Urothelium cell line (cell line): ENCODE measurements around the gene CACNA1B.

Source experiments
- DNase-seq: peaks from one replicate; pipeline ENCODE4 v3.0.0; 2011; ENCODE audit warnings: low spot score, mixed read lengths
- FAIRE-seq: peaks from 2 replicates; lab custom pipeline; 2011; peaks lifted over from hg19 to GRCh38; lab: Jason Lieb, UNC

The CACNA1B gene

GRCh38 chr9:138024831-138025291, 147.3 kb downstream of the CACNA1B start:
- FAIRE-seq (no peak), DNase-seq (no peak)

GRCh38 chr9:138025417-138025816, 147.8 kb downstream of the CACNA1B start:
- DNase-seq = no peak
- FAIRE-seq = no peak

GRCh38 chr9:138025908-138026307, 148.3 kb downstream of the CACNA1B start:
- DNase-seq (no peak), FAIRE-seq (no peak)

DNA sequence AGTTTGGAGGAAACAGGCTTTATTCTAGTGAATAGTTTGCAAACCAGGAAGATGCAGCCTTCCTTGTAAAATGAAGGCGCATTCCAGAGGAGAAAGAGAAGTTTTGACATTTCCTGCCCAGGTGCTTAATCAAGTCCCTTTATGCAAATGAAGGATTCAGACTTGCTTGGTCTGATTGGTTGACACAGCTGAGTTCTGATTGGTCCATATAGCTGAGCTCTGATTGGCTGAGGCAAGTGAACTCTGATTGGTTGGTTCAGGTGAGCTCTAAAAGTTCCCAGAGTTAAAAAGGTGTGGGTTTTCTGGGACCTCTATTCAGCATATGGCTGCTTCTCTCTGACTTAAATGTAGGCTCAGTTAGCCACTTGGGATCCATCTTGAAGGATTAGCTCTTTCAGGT, 151.0 kb downstream of the CACNA1B start:
- no peak for DNase-seq
- no peak for FAIRE-seq

- FAIRE-seq = no peak
- DNase-seq = no peak
These were observed 153.6 kb downstream of the CACNA1B start for GRCh38 chr9:138031186-138031585.

- no peak for FAIRE-seq
- no peak for DNase-seq
These were observed 156.4 kb downstream of the CACNA1B start for GRCh38 chr9:138033950-138034349.

GRCh38 chr9:138037140-138037539, 159.6 kb downstream of the CACNA1B start:
- no peak for DNase-seq
- FAIRE-seq = no peak

DNA sequence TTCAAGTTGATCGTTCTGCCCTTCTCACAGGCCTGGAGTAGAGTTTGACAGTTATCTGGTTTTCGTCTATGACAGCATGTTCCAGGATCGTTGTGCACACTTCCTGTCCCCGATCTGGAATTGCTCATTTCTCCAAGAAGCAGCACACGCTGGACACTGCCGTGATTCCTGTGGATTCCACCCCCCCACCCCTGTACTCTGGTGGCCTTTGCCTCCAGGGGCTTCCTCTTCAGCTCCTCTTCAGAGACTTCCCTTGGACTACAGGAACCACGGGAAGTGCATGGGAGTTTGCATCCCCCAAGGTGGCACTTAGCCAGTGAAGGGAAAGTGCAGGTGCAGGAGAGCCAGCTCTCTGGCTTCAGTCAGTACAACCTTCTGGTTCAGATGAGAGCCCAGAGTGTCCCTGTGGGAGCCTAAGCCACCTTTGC, 160.7 kb downstream of the CACNA1B start:
- FAIRE-seq = no peak
- no peak for DNase-seq

DNA sequence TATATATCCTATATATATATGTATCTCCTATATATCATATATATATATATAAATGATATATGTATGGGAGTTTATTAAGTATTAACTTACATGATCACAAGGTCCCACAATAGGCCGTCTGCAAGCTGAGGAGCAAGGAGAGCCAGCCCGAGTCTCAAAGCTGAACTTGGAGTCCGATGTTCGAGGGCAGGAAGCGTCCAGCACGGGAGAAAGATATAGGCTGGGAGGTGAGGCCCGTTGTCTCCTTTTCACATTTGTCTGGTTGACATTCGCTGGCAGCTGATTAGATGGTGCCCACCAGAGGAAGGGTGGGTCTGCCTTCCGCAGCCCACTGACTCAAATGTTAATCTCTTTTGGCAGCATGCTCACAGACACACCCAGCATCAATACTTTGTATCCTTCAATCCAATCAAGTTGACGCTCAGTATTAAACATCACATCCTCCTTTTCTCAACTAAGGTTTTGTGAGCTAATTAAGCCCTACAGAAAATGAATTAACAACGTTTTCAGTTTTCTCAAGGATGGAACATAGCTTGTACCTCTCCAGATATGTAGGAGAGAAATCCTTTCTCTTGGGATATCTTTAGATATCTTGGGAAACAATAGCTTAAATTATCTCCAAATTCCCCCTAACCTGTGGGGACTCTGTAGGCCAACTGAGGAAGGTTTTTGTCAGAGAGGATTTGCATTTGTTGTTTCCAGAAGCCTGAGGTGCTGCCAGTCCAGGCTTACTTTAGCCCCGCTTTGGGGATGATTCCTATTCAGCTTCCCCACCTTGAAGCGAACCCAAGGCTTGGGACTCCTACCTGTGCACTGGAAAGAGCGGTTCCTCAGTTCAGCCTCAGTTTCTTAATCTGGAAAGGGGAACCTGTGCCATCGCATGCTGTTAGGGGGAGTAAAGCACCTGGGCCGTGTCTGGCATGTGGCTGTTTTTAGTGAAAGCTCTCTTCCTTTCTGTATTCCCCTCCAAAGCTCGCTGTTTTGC, 163.2 kb downstream of the CACNA1B start:
- DNase-seq (no peak), FAIRE-seq (no peak)

DNA sequence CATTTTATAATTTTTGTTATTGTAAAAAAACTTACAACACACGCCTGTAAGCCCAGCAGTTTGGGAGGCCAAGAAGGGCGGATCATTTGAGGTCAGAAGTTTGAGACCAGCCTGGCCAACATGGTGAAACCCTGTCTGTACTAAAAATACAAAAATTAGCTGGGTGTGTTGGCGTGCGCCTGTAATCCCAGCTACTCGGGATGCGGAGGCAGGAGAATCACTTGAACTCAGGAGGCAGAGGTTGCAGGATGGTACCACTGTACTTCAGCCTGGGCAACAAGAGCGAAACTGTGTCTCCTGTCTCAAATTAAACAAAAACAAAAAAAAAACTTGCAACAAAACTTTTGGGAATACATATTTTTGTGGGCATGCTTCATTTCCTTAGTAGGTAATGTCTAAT, 164.6 kb downstream of the CACNA1B start:
- DNase-seq (no peak), FAIRE-seq (no peak)

GRCh38 chr9:138042640-138043039, 165.1 kb downstream of the CACNA1B start:
- no peak for FAIRE-seq
- DNase-seq = no peak

DNA sequence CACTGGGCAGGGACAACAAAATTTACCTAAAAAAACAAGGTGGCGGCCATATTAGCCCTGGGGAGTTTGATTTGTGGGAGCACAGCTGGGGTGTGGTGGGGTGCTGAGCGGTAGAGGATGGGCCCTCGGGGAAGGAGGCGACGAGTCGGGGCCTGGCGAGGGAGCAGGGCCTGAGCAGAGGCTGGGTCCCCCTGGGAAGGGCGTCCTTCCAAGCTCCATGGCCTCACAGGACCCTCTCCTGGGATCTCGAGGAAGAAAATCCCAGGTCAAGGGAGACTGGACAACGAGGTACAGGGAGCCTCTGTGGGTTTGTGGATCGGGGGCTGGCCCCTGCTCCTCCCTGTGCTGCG, 165.5 kb downstream of the CACNA1B start:
- DNase-seq = no peak
- FAIRE-seq = no peak

DNA sequence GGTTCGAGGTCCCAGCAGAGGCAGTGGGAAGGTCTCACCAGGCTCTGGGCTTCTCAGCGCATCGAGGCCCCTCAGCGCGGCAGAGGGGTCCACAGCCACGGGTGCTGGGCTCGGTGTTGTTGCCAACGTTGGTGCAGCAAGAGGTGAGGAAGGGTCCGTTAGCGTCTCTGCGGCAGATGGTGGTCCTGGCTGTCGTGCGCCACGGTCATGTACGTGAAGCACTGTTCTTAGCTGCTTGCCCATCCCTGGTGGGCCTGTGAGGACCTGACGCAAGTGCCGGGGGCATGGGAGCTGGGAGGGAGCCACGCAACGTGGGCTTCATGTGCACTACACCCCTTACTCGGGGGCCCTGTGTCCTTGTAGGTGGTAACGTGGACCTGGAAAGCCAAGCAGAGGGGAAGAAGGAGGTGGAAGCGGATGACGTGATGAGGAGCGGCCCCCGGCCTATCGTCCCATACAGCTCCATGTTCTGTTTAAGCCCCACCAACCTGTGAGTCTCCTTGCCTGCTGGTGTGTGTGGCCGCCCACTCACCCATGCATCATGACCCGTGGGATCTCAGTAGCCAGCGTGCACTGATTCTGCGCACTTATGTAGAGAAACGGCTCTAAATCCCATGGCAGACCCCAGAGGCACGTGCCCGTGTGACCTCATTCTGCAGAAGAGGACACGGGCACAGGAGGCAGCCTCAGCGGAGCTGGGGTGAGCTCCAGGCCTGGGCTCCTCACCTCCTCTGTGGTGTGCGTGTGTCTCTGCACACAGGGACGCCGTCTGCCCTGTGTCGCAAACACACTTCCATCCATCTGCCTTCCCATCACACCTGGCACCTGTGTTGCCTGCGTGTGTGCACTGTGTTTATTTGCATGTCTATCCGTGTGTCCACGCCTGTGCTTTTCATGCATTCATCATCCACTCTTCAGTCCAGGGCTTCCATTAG, 166.1 kb downstream of the CACNA1B start:
- DNase-seq (no peak), FAIRE-seq (no peak)

DNA sequence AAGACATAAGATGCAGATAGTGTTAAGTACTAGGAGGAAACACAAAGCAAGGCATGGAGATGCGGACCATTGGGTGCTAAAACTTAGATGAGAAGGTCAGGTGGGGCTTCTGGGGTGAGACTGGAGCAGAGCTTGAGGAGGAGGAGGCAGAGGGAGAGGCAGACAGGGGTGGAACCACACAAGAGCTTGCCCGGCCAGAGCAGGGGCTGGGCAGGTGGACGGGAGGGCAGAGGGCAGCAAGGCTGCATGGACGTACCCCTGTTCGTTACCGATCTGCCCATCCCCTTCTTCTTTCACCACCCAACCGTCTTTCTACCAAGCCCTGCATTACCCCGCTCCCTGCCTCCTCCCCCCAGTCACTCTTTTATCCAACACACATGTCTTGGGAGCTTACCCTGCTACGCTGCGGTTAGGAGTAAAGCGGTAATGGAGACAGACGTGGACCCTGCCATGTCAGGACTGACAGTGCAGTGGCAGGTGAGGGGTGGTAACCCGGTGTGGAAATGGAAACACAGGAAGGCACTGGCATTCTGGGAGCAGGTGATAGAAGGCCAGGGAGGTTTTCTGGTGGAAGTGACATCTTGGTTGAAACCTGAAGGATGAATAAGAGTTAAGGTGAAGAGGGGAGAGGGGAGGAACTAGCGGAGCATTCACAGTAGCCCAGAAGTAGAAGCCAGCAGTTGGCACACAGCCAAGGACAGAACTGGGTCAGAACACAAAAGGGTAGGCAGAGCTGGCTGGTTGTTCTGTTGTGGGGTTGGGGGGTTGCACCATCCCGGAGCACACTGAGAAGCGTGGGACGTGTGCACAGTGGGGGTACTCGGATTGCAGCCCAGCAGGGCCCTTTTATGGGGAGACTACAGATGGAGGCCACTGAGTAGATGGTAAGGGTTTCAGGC, 167.2 kb downstream of the CACNA1B start:
- no peak for DNase-seq
- no peak for FAIRE-seq

- DNase-seq (no peak), FAIRE-seq (no peak)
These were observed 168.2 kb downstream of the CACNA1B start for GRCh38 chr9:138045541-138046490.

- DNase-seq = no peak
- FAIRE-seq = no peak
These were observed 169.2 kb downstream of the CACNA1B start for GRCh38 chr9:138046641-138047301.

- DNase-seq = no peak
- FAIRE-seq = no peak
These were observed 170.0 kb downstream of the CACNA1B start for GRCh38 chr9:138047469-138048040.

GRCh38 chr9:138048184-138048583, 170.6 kb downstream of the CACNA1B start:
- FAIRE-seq (no peak), DNase-seq (no peak)
